Central memory CD8-positive, alpha-beta T cell (primary cell): ENCODE measurements around the gene C3orf22.
A peak's percentile ranks its signal among the peaks of the same experiment; 100 is the strongest.
"Not testable (repeated sequence)": the region's sequence is repeated elsewhere in the genome, so short reads cannot be mapped to it uniquely, and the experiment has no call there.

ENCODE experiments used
- ATAC-seq: fragments of 150-1000 bp; cut with Tn5 transposase; replicated peaks from 2 replicates; pipeline ENCODE4 v1.10.0; 2022; ENCODE audit warnings: mild to moderate bottlenecking, moderate FRiP score, moderate number of reproducible peaks; ENCODE audit not compliant: poor library complexity, severe bottlenecking; ENCODE audit errors: extremely low read depth
- DNase-seq, 2 donors: peaks; one replicate each; pipeline ENCODE4 v3.0.0; 2021; ENCODE audit warnings: low spot score in 2 of 2
- H3K27ac Mint-ChIP-seq: one replicate; pipeline ENCODE4 v1.8.0; 2022; ENCODE audit warnings: low read depth, mild to moderate bottlenecking, moderate library complexity, mixed read lengths
- H3K27me3 Mint-ChIP-seq: one replicate; pipeline ENCODE4 v1.8.0; 2022; ENCODE audit warnings: mixed read lengths
- H3K36me3 Mint-ChIP-seq: one replicate; pipeline ENCODE4 v1.8.0; 2022; ENCODE audit warnings: mild to moderate bottlenecking, moderate library complexity, mixed read lengths; ENCODE audit not compliant: insufficient read depth
- H3K4me1 Mint-ChIP-seq: one replicate; pipeline ENCODE4 v1.8.0; 2022; ENCODE audit warnings: mixed read lengths
- H3K4me3 Mint-ChIP-seq: one replicate; pipeline ENCODE4 v1.8.0; 2022; ENCODE audit warnings: mild to moderate bottlenecking, moderate library complexity, mixed read lengths
- H3K9me3 Mint-ChIP-seq: one replicate; pipeline ENCODE4 v1.8.0; 2022; ENCODE audit warnings: mixed read lengths

C3orf22 gene

DNA sequence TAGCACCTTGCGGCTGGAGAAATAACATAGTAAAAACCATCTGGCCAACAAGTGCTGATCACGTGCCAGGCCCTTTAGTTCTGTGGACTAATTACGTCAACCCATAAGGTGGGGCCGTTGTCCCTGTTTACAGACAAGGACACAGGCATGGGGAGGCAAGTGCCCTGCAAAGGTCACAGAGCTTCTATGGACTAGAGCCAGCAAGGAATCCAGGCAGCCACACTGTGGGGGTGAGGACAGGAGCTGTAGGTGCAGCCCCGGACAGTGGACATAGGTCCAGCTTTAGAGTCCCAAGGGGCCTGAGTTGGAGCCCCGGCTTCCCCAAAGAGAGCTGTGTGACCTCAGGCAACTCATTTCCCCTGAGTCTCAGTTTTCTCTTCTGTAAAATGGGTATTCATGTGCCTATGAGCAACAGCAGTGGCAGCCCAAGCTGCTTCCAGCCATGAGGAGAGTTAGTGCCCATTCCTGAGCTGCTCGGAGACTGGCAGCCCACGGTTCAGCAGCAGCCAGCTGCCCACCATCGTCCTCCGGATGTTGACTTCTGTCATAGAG is 20.9 kb downstream of the C3orf22 start:
- H3K4me1 Mint-ChIP-seq: no peaks in the 10 kb centered on the region
- no peak overlapping the region for H3K4me3 Mint-ChIP-seq
- peaks cover 4% of the 10 kb centered on the region for H3K9me3 Mint-ChIP-seq
- DNase-seq (no peak), ATAC-seq (no peak)
- H3K27me3 Mint-ChIP-seq: peaks cover 43% of the 10 kb centered on the region
- no peak overlapping the region for H3K27ac Mint-ChIP-seq
- no peaks in the 10 kb centered on the region for H3K36me3 Mint-ChIP-seq

DNA sequence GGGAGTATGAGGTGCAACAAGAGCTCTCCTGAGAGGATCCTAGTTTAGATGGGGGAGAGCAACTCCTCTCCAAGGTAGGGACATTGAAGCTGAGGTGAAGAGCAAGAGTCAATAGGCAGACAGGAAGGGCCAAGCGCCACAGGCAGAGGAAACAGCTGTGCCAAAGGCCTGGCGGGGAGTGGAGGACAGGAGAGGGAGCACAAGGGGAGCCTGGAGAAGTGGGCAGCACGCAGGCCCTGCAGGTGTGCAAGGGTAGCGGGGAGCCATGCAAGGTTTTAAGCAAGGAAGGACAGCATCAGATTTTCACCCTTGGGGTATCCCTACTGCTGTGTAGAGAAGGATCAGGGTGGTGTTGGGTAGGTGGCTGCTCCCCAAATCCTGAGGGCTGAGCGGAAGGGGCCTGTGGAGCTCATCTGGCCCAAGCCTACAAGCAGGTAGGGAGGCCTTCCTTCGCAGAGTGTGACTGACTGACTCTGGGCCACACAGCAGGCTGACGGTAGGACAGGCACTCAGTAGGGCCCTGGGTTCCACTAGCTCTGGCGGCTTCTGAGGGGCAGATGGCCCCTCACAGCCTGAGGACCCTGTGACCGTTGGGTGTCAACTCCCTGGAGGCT is 21.5 kb downstream of the C3orf22 start:
- no peak overlapping the region for H3K27ac Mint-ChIP-seq
- ATAC-seq: no peak
- peaks cover 4% of the 10 kb centered on the region for H3K9me3 Mint-ChIP-seq
- H3K27me3 Mint-ChIP-seq: peaks cover 47% of the 10 kb centered on the region
- H3K36me3 Mint-ChIP-seq: no peaks in the 10 kb centered on the region
- no peak overlapping the region for H3K4me3 Mint-ChIP-seq
- no peak for DNase-seq
- no peaks in the 10 kb centered on the region for H3K4me1 Mint-ChIP-seq

DNA sequence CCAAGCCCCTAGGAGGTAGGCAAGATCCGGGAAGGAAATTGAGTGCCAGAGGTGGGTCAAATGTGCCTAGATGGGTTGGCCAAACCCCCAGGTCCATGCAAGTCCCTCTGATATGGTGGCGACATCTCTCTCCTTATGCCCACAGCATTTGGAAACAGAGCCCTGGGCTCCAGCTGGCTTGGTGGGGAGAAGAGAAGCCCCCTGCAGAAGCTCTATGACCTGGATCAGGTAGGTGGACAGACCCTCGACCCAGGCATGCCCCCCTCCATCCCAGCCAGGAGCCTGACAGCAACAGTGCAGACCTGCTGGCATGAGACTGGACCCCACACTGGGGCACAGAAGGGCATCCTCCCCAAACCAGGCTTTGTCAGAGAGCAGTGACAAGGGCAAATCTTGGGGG is 22.6 kb downstream of the C3orf22 start:
- H3K4me1 Mint-ChIP-seq: no peaks in the 10 kb centered on the region
- no peak overlapping the region for H3K27ac Mint-ChIP-seq
- no peak overlapping the region for H3K4me3 Mint-ChIP-seq
- no peak for DNase-seq
- H3K9me3 Mint-ChIP-seq: peaks cover 4% of the 10 kb centered on the region
- ATAC-seq: no peak
- peaks cover 47% of the 10 kb centered on the region for H3K27me3 Mint-ChIP-seq
- no peaks in the 10 kb centered on the region for H3K36me3 Mint-ChIP-seq

DNA sequence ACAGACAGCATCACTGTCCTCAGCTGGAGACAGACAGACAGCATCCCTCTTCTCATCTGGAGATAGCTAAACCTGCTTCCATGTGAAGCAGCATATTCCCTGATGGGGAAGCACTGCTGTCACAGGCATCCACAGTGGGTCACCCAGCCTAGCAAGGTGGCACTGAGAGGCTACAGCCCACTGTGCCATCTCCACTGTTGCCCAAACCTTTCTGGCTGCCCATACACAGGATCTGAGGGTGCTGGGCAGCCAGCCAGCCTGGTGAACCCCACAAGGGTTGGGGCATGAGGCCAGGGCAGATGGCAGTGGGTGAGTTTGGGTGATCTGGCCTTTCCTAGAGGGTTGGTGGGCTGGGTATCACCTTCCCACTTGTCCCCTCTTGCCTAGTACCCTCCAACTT is 23.1 kb downstream of the C3orf22 start:
- peaks cover 4% of the 10 kb centered on the region for H3K9me3 Mint-ChIP-seq
- no peak overlapping the region for H3K4me3 Mint-ChIP-seq
- ATAC-seq: no peak
- peaks cover 47% of the 10 kb centered on the region for H3K27me3 Mint-ChIP-seq
- DNase-seq: no peak
- H3K4me1 Mint-ChIP-seq: no peaks in the 10 kb centered on the region
- H3K27ac Mint-ChIP-seq: no peak overlapping the region
- no peaks in the 10 kb centered on the region for H3K36me3 Mint-ChIP-seq

DNA sequence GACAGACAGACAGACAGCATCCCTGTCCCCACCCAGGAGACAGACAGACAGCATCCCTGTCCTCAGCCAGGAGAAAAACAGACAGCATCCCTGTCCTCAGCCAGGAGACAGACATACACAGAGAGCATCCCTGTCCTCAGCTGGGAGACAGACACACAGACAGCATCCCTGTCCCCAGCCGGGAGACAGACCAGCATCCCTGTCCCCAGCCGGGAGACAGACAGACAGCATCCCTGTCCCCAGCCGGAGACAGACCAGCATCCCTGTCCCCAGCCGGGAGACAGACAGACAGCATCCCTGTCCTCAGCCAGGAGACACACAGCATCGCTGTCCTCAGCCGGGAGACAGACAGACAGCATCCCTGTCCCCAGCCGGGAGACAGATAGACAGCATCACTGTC is 24.0 kb downstream of the C3orf22 start:
- not testable (repeated sequence) for H3K9me3 Mint-ChIP-seq, H3K4me1 Mint-ChIP-seq, H3K4me3 Mint-ChIP-seq, H3K27ac Mint-ChIP-seq, DNase-seq, ATAC-seq, H3K36me3 Mint-ChIP-seq
- H3K27me3 Mint-ChIP-seq: peaks cover 47% of the 10 kb centered on the region

DNA sequence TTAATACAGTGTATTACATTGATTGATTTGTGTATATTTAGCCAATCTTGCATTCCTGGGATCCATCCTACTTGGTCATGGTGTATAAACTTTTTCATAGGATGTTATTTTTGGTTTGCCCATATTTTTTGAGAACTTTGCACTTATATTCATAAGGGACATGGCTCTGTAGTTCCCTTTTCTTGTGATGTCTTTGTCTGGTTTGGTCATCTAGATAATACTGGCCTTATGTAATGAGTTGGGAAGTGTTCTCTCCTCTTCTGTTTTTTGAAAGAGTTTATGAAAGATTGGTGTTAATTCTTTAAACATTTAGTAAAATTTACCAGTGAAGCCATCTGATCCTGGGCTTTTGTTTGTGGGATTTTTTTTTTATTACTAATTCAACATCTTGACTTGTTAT is 25.2 kb downstream of the C3orf22 start:
- DNase-seq (no peak), ATAC-seq (no peak)
- H3K27ac Mint-ChIP-seq: peak overlapping the region; percentile 19
- peaks cover 47% of the 10 kb centered on the region for H3K27me3 Mint-ChIP-seq
- H3K4me3 Mint-ChIP-seq: no peak overlapping the region
- H3K36me3 Mint-ChIP-seq: peaks cover 2% of the 10 kb centered on the region
- no peaks in the 10 kb centered on the region for H3K9me3 Mint-ChIP-seq
- H3K4me1 Mint-ChIP-seq: no peaks in the 10 kb centered on the region

DNA sequence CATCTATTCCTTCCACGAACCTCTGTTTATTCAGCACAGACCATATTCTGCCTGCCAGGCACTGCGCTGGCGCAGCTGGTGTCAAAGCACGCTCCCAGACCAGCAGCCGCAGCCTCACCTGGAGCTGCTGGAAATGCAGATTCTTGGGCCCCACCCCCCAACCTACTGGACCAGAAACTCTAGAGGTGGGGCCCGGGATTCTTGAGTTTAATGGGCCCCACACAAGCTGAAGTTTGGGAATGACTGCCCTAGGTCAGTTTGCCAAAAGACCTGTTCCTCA is 27.7 kb downstream of the C3orf22 start:
- H3K36me3 Mint-ChIP-seq: peaks cover 2% of the 10 kb centered on the region
- no peak overlapping the region for H3K4me3 Mint-ChIP-seq
- H3K4me1 Mint-ChIP-seq: no peaks in the 10 kb centered on the region
- H3K9me3 Mint-ChIP-seq: no peaks in the 10 kb centered on the region
- DNase-seq: no peak
- no peak for ATAC-seq
- H3K27ac Mint-ChIP-seq: no peak overlapping the region
- H3K27me3 Mint-ChIP-seq: peaks cover 37% of the 10 kb centered on the region

DNA sequence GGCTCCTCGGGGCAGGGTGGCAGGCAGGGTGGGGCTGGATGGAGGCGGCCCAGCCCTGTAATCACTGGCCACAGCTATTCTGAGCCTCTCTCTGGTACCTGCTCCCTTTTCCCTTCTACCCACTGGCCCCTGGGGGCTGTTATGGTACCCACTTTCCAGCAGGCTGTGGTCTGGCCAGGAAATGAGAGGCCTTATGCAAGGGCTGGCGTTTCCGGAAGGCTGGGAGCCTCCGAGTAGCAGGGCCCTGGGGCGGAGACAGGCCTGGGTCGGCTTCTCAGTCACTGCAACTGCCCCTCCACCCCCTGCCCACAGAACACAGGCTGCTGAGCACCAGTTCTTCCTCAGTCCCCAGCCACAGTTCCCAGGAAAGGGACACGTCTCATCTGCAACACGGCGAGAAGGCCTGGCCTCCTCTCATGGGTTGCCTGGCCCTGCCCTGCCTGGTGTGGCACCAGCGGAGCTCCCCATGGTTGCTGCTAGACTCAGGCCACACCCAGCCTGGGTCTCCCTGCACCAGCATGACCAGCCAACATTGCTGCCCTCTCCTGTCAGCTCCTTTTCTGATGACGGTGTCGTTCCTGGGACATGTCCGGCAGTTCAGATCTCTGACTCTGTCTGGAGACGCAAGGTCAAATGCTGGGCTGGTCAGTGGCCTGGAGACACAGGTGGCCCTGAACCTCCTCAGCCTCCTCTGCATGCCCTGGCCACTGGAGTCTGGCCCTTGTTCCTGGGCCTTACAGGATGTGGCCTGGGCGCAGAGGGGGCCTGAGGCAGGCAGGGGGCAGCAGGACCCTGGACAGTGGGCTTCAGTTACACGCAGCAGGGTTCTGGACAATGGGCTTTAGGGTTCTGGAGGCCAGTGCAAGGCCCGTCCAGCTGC is 28.3 kb downstream of the C3orf22 start:
- H3K27ac Mint-ChIP-seq: no peak overlapping the region
- peaks cover 2% of the 10 kb centered on the region for H3K36me3 Mint-ChIP-seq
- ATAC-seq (no peak), DNase-seq (no peak)
- peaks cover 38% of the 10 kb centered on the region for H3K27me3 Mint-ChIP-seq
- no peak overlapping the region for H3K4me3 Mint-ChIP-seq
- H3K9me3 Mint-ChIP-seq: no peaks in the 10 kb centered on the region
- no peaks in the 10 kb centered on the region for H3K4me1 Mint-ChIP-seq

DNA sequence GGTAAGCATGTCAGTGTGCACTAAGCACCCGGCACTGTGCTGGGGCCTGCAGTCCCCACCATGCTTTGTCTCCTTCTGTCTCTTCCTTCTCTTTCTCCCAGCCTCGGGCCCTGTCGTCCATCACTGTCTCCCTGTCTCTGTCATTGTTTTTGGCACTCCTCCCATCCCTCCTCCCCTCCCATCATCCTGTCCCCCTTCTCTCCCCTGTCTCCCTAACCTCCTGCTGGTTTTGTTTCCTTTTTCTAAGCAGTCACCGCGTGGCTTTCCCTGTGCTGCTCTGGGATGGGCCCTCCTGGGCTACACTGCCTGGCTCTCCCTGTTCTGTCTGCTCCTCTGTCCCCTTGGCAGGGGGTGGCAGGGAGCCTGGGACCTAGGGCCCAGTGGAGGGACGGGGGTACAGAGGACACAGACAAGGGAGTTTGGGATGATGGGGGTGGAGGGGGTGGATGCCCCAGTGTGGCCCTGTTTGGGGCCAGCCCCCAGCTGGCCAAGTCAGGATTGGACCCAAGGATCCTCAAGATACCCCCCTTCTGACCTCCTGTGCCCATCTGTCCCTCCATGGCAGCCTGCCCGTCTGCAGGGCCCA is 29.1 kb downstream of the C3orf22 start:
- Mint-ChIP-seq H3K9me3 (no peaks in the 10 kb centered on the region), H3K36me3 (peaks cover 2% of the 10 kb centered on the region), H3K27ac (no peak overlapping the region), H3K4me3 (no peak overlapping the region), H3K27me3 (peaks cover 38% of the 10 kb centered on the region), H3K4me1 (no peaks in the 10 kb centered on the region)
- DNase-seq (no peak), ATAC-seq (no peak)

DNA sequence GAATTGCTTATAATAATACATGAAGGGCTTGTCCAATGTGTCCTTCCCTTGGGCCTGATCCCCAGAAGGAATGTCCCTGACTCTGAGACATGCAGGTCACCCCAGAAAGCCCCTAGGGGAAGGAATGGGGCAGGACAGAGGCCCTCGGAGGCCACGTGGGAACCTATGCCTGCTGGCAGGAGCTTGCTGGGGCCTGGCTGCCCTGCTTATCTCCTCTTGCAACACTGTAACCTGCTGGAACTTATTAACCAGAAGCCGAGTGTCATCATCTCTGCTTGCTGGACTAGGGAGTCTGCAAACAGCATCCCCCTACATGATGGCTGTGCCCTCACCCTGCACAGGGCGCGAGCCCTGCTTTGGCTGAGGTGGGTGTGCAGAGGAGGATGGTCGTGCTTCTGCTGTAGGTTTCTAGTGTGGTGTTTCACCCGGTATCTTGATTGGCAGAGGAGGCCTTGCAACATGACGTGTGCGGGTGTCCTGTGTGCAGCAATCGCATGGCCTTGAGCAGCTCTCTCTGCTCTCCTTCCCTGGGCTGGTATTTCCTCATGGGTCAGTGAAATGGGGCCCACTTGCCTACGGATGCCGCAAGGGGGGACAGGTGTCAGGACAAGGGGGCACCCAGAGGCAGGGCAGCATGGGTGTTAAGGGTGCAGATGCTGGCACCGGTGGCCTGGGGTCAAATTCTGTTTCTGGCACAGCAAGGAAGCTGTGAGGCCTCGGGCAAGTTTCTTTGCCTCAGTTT is 29.8 kb downstream of the C3orf22 start:
- no peak for DNase-seq
- no peak for ATAC-seq
- Mint-ChIP-seq H3K27ac (no peak overlapping the region), H3K27me3 (peaks cover 33% of the 10 kb centered on the region), H3K4me1 (no peaks in the 10 kb centered on the region), H3K4me3 (no peak overlapping the region), H3K9me3 (no peaks in the 10 kb centered on the region), H3K36me3 (peaks cover 2% of the 10 kb centered on the region)

DNA sequence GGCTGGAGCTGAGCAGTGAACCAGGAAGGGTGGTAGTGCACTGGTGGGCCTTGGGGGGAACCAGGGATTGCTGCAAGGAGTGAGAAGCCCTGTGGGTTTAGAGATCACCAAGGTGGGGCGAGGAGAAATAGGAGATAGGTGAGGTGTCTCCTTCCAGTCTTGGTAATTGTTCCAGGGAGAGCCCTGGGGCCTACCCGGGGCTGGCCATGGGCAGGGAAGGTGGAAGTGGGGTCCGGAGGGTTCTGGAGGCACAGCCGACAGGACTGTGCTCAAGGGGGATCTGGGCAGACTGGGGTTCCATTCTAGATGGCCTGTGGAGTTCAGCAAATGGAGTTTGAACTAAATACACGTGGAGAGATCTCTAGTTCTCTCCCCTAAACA is 30.3 kb downstream of the C3orf22 start:
- DNase-seq (no peak), ATAC-seq (no peak)
- Mint-ChIP-seq H3K4me3 (no peak overlapping the region), H3K9me3 (no peaks in the 10 kb centered on the region), H3K27ac (no peak overlapping the region), H3K27me3 (peaks cover 29% of the 10 kb centered on the region), H3K36me3 (peaks cover 2% of the 10 kb centered on the region), H3K4me1 (no peaks in the 10 kb centered on the region)

DNA sequence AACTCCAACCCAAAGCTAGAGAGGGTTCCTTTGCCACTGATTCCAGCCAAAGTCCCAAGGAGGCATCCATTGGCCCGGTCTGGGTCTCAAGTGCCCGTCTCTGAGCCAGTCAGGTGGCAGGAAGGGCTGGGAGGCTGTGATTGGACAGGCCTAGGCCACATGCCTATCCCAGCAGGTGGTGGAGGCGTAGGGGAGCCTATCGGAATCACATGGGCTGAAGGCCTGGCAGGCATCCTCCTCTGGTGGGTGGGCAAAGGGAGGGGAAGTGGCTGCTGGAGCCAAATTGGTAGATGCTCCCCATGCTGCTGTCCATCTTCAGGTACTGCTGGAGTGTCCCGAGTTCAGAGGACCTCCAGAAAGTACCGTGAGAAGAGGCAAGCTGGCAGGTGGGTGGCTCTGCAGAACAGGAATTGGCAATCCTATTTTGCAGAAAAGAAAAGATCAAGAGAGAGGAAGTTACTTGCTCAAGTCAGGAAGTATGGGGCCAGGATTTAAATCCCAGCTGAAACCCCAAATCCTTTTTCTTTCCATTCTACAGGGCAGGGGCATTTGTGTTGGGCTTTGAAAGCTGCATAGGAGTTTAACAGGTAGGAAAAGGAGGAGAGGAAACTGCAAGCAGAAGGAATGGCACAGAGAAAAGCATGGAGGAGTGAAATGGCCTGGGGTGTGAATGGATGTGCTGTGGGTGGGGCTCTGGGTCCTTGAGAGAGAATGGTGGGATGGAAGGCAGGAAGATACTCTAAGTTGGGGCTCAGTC is 31.1 kb downstream of the C3orf22 start:
- H3K4me3 Mint-ChIP-seq: no peak overlapping the region
- no peak overlapping the region for H3K27ac Mint-ChIP-seq
- no peaks in the 10 kb centered on the region for H3K4me1 Mint-ChIP-seq
- ATAC-seq (no peak), DNase-seq (no peak)
- H3K36me3 Mint-ChIP-seq: peaks cover 2% of the 10 kb centered on the region
- H3K9me3 Mint-ChIP-seq: no peaks in the 10 kb centered on the region
- peaks cover 29% of the 10 kb centered on the region for H3K27me3 Mint-ChIP-seq
